ENCODE measurements around the gene PJA2.

Gene PJA2

DNA sequence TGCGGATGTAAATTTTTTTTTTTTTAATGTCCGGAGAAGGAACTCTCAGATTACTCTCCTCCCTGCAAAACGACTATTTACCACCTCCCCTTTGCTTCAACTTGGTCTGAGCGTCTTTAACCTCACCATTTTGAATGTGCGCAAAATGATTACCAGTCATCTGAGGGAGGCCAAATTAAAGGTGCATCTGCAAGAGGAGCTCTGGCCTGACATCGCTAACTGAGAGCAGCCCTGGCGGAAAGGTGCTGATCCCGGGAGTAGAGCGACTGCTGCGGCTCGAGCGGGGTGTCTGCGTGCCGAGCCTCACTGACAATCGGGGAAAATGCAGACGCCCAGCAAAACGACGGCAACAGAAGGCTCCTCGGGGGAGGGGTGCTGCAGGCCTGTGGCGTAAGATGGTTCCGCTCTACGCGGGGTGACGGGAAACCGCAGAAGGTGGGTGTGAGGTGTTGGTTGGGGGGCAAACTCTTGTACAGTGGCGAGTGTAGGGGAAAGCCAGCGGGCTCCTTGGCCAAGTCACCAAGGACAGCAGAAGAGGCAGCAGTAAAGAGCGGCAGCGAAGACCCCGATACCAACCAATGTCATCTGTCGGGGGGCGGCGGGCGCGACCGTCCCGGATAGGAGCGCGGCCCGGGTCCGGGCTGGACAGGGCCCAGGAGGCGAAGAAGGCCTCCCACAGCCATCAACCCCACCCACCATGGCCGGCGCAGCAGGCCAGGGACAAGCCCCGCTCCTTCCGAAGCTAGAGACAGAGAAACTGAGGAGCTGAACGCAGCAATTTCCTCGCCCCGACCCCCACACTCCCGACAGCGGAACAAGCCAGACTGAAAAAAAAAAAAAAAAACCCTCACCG is 557 bp downstream of the PJA2 start:
- peak; percentile 86 for DNase-seq

GRCh38 chr5:109407913-109408312 is 1.9 kb downstream of the PJA2 start:
- DNase-seq: no peak

- DNase-seq: no peak
Measured at GRCh38 chr5:109406719-109407118, 3.1 kb downstream of the PJA2 start.

DNA sequence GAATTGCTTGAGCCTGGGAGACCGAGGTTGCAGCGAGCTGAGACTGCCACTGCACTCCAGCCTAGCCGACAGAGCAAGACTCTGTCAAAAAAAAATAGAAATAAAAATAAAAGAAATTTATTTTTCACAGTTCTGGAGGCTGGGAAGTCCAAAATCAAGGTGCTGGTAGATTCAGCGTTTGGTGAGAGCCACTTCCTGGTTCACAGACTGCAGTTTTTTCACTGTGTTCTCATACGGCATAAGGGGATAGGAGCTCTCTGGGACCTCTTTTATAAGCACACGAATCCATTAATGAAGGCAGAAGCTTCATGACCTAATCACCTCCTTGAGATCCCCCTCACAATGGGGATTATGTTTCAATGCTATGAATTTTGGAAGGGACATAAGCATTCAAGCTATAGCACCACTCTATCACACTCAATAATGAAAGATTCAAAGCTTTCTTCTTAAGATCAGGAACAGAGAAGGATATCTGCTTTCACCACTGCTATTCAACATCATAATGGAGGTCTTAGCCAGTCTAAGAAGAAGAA is 5.3 kb downstream of the PJA2 start:
- DNase-seq: no peak

GRCh38 chr5:109403469-109403868 is 6.3 kb downstream of the PJA2 start:
- DNase-seq: no peak

- no peak for DNase-seq
Measured at GRCh38 chr5:109399092-109399759, 10.5 kb downstream of the PJA2 start.

GRCh38 chr5:109396965-109397364 is 12.8 kb downstream of the PJA2 start:
- no peak for DNase-seq

- no peak for DNase-seq
Measured at GRCh38 chr5:109394806-109395205, 15.0 kb downstream of the PJA2 start.

- no peak for DNase-seq
Measured at GRCh38 chr5:109390188-109390587, 19.6 kb downstream of the PJA2 start.

DNA sequence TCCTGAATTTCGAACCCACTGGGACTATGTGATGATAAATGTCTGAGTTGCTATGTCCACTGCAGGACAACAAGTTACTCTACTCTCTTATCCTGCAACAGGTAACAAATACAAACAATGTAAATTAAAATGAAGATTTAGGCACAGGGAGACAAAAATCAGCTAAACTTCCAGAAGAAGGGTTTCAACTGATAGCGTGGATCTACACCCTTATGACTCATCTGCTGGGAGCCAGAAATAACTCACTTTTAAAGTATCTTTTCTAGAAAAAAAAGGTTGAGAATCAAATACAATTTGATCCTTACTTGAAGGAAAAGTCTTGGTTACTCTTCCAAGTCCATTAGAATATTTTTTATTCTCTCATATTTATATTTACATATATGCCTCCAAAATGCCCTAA is 21.4 kb downstream of the PJA2 start:
- no peak for DNase-seq

DNA sequence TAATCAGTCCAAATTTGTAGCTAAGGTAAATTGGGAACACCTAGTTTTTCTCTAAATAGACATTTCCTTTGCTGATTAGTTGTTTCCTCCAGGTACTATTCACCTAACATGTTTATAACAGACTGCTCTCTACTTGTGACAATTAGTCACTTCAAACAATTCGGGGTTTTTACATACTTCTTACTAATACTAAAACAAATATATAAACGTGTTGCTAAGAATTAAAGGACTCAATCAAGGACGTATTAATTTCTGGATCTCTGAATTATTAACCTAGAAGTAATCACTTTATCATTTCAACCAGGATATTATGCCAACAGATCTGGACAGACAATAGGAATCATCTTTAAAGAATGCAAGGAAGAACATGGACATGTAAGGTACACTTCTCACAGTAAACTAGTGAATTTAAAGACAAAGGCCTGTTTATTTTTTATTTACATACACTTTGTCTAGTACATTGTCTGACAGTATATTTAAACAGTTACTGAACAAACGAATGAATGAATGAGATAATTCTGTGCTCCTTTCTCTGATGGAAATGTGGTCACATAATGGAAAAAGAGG is 22.3 kb downstream of the PJA2 start:
- no peak for DNase-seq

DNA sequence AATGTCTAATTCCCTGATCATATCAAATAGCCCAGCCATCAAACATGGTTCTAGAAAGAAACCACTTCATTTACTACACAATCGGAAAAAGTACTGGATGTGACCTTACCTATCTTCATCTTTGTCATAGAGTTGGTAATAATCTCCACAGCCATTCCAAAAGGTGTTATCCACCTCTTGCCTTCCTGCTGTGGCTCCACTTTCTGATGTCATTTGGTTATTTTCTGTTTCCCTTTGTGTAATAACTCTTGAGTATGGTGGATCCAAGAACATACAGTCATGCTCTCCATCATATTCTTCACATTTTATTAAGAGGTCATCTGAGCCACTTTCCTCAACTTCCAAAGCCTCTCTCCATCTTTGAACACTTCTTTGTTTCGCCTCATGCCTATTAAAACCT is 31.7 kb downstream of the PJA2 start:
- no peak for DNase-seq

DNA sequence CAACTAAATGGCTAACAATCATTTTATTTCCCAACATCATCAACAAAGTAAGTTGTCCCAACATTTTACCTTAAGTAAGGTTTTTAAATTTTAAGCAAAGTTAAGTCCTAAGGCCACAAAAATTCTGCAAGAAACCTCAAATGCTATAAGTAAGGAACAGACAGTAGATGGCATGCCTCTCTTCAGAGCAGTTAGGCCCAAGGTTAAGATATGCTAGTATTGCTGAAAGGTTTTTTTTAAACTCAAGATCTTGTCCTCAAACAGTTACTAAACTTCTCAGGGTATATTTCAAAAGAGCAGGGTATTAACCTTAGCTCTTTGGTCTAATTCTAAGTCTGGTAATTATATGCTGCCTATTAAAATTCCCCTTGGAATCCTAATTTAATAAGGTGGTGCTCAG is 35.1 kb downstream of the PJA2 start:
- DNase-seq: no peak

DNA sequence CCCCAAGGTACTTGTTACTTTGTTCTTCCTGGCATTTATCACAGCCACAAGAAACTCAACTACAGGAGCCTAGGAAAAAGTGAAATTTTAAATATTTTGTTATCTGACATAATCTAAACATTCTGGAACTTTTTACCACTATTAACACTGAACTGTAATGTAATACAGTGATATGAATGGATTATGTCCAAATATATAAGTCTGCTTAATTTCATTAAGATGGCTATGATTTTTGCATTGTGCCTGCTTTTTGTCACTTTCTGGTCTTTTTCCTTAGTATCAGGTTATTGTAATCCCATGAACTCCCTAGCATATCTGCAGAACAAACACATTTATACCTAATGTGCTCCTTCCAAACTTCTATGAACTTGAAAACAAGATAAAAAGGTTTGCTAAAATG is 35.8 kb downstream of the PJA2 start:
- DNase-seq: no peak

DNA sequence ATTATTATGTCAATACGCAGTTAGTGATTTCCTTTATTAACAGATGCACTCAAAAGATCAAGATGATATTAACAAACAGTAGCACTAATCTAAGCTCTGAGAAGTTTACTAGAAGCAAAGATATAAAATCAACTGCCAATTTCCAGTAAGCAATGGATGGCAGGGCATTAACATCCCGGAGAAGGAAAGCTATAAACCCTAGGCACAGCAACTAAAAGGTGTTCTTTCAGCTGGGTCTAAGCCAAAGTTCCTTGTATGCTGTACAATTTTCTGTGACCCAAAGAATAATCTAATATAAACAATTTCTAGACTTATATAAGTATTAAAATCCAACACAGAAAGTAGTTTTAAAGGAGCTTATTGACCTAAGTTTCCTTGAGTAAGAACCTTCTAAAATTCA is 39.4 kb downstream of the PJA2 start:
- DNase-seq: no peak

- DNase-seq: no peak
Measured at GRCh38 chr5:109365653-109366052, 44.1 kb downstream of the PJA2 start.

- no peak for DNase-seq
Measured at GRCh38 chr5:109364977-109365376, 44.8 kb downstream of the PJA2 start.

DNA sequence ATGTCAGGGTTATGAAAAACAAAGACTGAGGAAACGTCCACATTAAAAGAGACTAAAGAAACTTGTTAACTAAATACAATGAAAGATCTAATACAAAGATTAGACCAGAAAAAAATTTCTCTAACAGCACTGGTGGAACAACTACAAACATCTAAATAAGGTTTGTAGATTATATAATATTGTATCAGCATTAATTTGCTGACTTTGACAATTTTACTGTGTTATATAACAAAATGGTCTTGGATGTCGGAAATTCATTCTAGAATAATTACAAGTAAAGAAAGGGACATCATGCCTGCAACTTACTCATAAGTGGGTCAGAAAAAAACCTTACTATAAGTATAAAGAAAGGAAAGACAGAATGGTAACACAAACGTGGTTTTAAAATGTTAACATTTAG is 50.1 kb downstream of the PJA2 start:
- DNase-seq: no peak

DNA sequence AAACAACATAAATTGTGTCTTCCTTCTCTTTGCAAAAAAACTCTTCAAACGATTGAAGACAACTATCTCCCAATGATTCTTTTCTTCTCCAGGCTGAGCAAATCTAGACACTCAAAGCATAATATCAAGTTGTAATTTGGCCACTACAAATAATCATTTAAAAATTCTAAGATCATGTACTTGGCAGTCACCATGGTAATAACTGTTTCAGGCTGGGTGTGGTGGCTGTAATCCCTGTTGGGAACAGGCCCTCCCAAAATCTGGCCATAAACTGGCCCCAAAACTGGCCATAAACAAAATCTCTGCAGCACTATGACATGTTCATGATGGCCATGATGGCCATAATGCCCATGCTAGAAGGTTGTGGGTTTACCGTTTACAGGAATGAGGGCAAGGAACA is 52.0 kb downstream of the PJA2 start:
- DNase-seq: no peak

- no peak for DNase-seq
Measured at GRCh38 chr5:109354761-109355160, 55.0 kb downstream of the PJA2 start.

- DNase-seq: no peak
Measured at GRCh38 chr5:109351988-109352864, 57.5 kb downstream of the PJA2 start.

- DNase-seq: no peak
Measured at GRCh38 chr5:109350537-109351270, 59.1 kb downstream of the PJA2 start.
